ENCODE measurements around the gene CLDN14.

- TF ChIP-seq POLR2A (IDR thresholded peaks at IDR 0.05), result no peak
- no peak for TF ChIP-seq CTCF (IDR thresholded peaks at IDR 0.05 in 4 of 5, conservative IDR thresholded peaks at IDR 0.05 in 1 of 5)
Observed at GRCh38 chr21:36460866-36461265, 19.1 kb downstream of the CLDN14 start.

Data from gastrocnemius medialis (tissue), 4 donors.